HUES48 (cell line): ENCODE results near the gene CASP1.

ENCODE experiments used
- H3K27ac ChIP-seq: one replicate; pipeline ENCODE4 v1.7.0; 2013; ENCODE audit warnings: low read depth, low read length, inconsistent platforms
- H3K27me3 ChIP-seq: 2 replicates; pipeline ENCODE4 v1.6.1; 2013; ENCODE audit warnings: mild to moderate bottlenecking, low read length; ENCODE audit not compliant: control insufficient read depth, insufficient read depth
- H3K36me3 ChIP-seq: 2 replicates; pipeline ENCODE4 v1.6.1; 2013; ENCODE audit warnings: low read length; ENCODE audit not compliant: control insufficient read depth, insufficient read depth
- H3K4me1 ChIP-seq: 2 replicates; pipeline ENCODE4 v1.6.1; 2013; ENCODE audit warnings: mild to moderate bottlenecking, low read length; ENCODE audit not compliant: control insufficient read depth, insufficient read depth
- H3K4me3 ChIP-seq: 2 replicates; pipeline ENCODE4 v1.5.1; 2013; ENCODE audit warnings: mild to moderate bottlenecking, low read depth, low read length
- H3K9ac ChIP-seq: 2 replicates; pipeline ENCODE4 v1.6.1; 2013; ENCODE audit warnings: mild to moderate bottlenecking, low read depth, low read length, moderate library complexity
- H3K9me3 ChIP-seq: 2 replicates; pipeline ENCODE4 v1.6.1; 2013; ENCODE audit warnings: low read length; ENCODE audit not compliant: control insufficient read depth, insufficient read depth

Gene CASP1

GRCh38 chr11:105007463-105007862 lies 27.5 kb downstream of the CASP1 start:
- Histone ChIP-seq H3K27ac (no peak overlapping the region), H3K9me3 (no peaks in the 10 kb centered on the region), H3K4me1 (no peaks in the 10 kb centered on the region; the same call in 1 of the 2 replicates), H3K27me3 (no peaks in the 10 kb centered on the region), H3K4me3 (no peak overlapping the region), H3K9ac (no peak overlapping the region), H3K36me3 (no peaks in the 10 kb centered on the region)

- no peaks in the 10 kb centered on the region; the same call in 1 of the 2 replicates for H3K4me1 ChIP-seq
- H3K9ac ChIP-seq, result no peak overlapping the region
- H3K27me3 ChIP-seq, result no peaks in the 10 kb centered on the region
- no peaks in the 10 kb centered on the region for H3K9me3 ChIP-seq
- no peak overlapping the region for H3K4me3 ChIP-seq
- H3K27ac ChIP-seq, result no peak overlapping the region
- no peaks in the 10 kb centered on the region for H3K36me3 ChIP-seq
Observed at GRCh38 chr11:105005451-105005845, 29.5 kb downstream of the CASP1 start.

- Histone ChIP-seq H3K9ac (no peak overlapping the region), H3K36me3 (no peaks in the 10 kb centered on the region), H3K27me3 (no peaks in the 10 kb centered on the region), H3K27ac (no peak overlapping the region), H3K9me3 (no peaks in the 10 kb centered on the region), H3K4me1 (no peaks in the 10 kb centered on the region; the same call in 1 of the 2 replicates), H3K4me3 (no peak overlapping the region)
Observed at GRCh38 chr11:105004021-105004420, 30.9 kb downstream of the CASP1 start.

- H3K4me1 ChIP-seq, result no peaks in the 10 kb centered on the region; the same call in 1 of the 2 replicates
- no peak overlapping the region for H3K4me3 ChIP-seq
- H3K9ac ChIP-seq, result no peak overlapping the region
- H3K36me3 ChIP-seq, result no peaks in the 10 kb centered on the region
- H3K27me3 ChIP-seq, result no peaks in the 10 kb centered on the region
- no peak overlapping the region for H3K27ac ChIP-seq
- no peaks in the 10 kb centered on the region for H3K9me3 ChIP-seq
Observed at GRCh38 chr11:105003151-105003550, 31.8 kb downstream of the CASP1 start.

GRCh38 chr11:105000797-105001196 lies 34.1 kb downstream of the CASP1 start:
- no peak overlapping the region for H3K4me3 ChIP-seq
- H3K9ac ChIP-seq, result no peak overlapping the region
- no peak overlapping the region for H3K27ac ChIP-seq

GRCh38 chr11:105000167-105000566 lies 34.8 kb downstream of the CASP1 start:
- no peak overlapping the region for H3K9ac ChIP-seq
- no peaks in the 10 kb centered on the region for H3K36me3 ChIP-seq
- H3K27me3 ChIP-seq, result no peaks in the 10 kb centered on the region

More at GRCh38 chr11:105000797-105001196, 34.1 kb downstream of the CASP1 start:
- H3K27me3 ChIP-seq, result no peaks in the 10 kb centered on the region
- H3K9me3 ChIP-seq, result no peaks in the 10 kb centered on the region
- no peaks in the 10 kb centered on the region; the same call in 1 of the 2 replicates for H3K4me1 ChIP-seq
- no peaks in the 10 kb centered on the region for H3K36me3 ChIP-seq

GRCh38 chr11:104999721-105000120 lies 35.2 kb downstream of the CASP1 start:
- Histone ChIP-seq H3K36me3 (no peaks in the 10 kb centered on the region), H3K4me3 (no peak overlapping the region), H3K9me3 (no peaks in the 10 kb centered on the region), H3K27ac (no peak overlapping the region), H3K27me3 (no peaks in the 10 kb centered on the region), H3K4me1 (no peaks in the 10 kb centered on the region), H3K9ac (no peak overlapping the region)

More at GRCh38 chr11:105000167-105000566, 34.8 kb downstream of the CASP1 start:
- no peaks in the 10 kb centered on the region; the same call in 1 of the 2 replicates for H3K4me1 ChIP-seq
- H3K9me3 ChIP-seq, result no peaks in the 10 kb centered on the region
- H3K4me3 ChIP-seq, result no peak overlapping the region
- no peak overlapping the region for H3K27ac ChIP-seq

- Histone ChIP-seq H3K9ac (no peak overlapping the region), H3K36me3 (no peaks in the 10 kb centered on the region), H3K9me3 (no peaks in the 10 kb centered on the region), H3K27ac (no peak overlapping the region), H3K4me3 (no peak overlapping the region), H3K4me1 (no peaks in the 10 kb centered on the region), H3K27me3 (no peaks in the 10 kb centered on the region)
Observed at GRCh38 chr11:104997288-104997687, 37.7 kb downstream of the CASP1 start.

GRCh38 chr11:104995001-104995408 lies 39.9 kb downstream of the CASP1 start:
- no peak overlapping the region for H3K27ac ChIP-seq
- no peaks in the 10 kb centered on the region for H3K4me1 ChIP-seq
- H3K9me3 ChIP-seq, result no peaks in the 10 kb centered on the region
- no peak overlapping the region for H3K4me3 ChIP-seq
- H3K9ac ChIP-seq, result no peak overlapping the region
- H3K36me3 ChIP-seq, result no peaks in the 10 kb centered on the region
- no peaks in the 10 kb centered on the region for H3K27me3 ChIP-seq

GRCh38 chr11:104992781-104993180 lies 42.2 kb downstream of the CASP1 start:
- Histone ChIP-seq H3K27me3 (no peaks in the 10 kb centered on the region), H3K4me1 (no peaks in the 10 kb centered on the region), H3K36me3 (no peaks in the 10 kb centered on the region), H3K27ac (no peak overlapping the region), H3K9ac (no peak overlapping the region), H3K4me3 (no peak overlapping the region), H3K9me3 (no peaks in the 10 kb centered on the region; the same call in 1 of the 2 replicates)

- H3K27ac ChIP-seq, result no peak overlapping the region
- no peaks in the 10 kb centered on the region for H3K4me1 ChIP-seq
- no peaks in the 10 kb centered on the region for H3K27me3 ChIP-seq
- H3K9me3 ChIP-seq, result no peaks in the 10 kb centered on the region; the same call in 1 of the 2 replicates
- no peaks in the 10 kb centered on the region for H3K36me3 ChIP-seq
- no peak overlapping the region for H3K4me3 ChIP-seq
- no peak overlapping the region for H3K9ac ChIP-seq
Observed at GRCh38 chr11:104991994-104992393, 43.0 kb downstream of the CASP1 start.
